ENCODE measurements around the gene CDCA3.

- TF ChIP-seq, protein P1, sequence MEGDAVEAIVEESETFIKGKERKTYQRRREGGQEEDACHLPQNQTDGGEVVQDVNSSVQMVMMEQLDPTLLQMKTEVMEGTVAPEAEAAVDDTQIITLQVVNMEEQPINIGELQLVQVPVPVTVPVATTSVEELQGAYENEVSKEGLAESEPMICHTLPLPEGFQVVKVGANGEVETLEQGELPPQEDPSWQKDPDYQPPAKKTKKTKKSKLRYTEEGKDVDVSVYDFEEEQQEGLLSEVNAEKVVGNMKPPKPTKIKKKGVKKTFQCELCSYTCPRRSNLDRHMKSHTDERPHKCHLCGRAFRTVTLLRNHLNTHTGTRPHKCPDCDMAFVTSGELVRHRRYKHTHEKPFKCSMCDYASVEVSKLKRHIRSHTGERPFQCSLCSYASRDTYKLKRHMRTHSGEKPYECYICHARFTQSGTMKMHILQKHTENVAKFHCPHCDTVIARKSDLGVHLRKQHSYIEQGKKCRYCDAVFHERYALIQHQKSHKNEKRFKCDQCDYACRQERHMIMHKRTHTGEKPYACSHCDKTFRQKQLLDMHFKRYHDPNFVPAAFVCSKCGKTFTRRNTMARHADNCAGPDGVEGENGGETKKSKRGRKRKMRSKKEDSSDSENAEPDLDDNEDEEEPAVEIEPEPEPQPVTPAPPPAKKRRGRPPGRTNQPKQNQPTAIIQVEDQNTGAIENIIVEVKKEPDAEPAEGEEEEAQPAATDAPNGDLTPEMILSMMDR (conservative IDR thresholded peaks at IDR 0.05; ENCODE audit: low read depth in 2 of 2): no peak
- TF ChIP-seq POLR2AphosphoS5 (IDR thresholded peaks at IDR 0.05; ENCODE audit: low read depth) (no peak), EZH2 (IDR thresholded peaks at IDR 0.05; ENCODE audit: low read depth, unreplicated experiment) (no peak), CREB1 (CRISPR knock-in tag; IDR thresholded peaks at IDR 0.05; ENCODE audit: low read depth) (no peak), EZH2phosphoT487 (IDR thresholded peaks at IDR 0.05; ENCODE audit: unreplicated experiment) (no peak), JUNB (IDR thresholded peaks at IDR 0.05; ENCODE audit: unreplicated experiment) (no peak), ZNF331 (CRISPR knock-in tag; IDR thresholded peaks at IDR 0.05; ENCODE audit: low read depth) (no peak), STAT1 (IDR thresholded peaks at IDR 0.05; ENCODE audit: unreplicated experiment) (no peak), ETS1 (IDR thresholded peaks at IDR 0.05) (no peak), NANOG (IDR thresholded peaks at IDR 0.05; ENCODE audit: borderline replicate concordance) (no peak), ZNF114 (CRISPR knock-in tag; IDR thresholded peaks at IDR 0.05) (no peak), ZNF462 (CRISPR knock-in tag; IDR thresholded peaks at IDR 0.05) (no peak)
- TF ChIP-seq, protein P2, sequence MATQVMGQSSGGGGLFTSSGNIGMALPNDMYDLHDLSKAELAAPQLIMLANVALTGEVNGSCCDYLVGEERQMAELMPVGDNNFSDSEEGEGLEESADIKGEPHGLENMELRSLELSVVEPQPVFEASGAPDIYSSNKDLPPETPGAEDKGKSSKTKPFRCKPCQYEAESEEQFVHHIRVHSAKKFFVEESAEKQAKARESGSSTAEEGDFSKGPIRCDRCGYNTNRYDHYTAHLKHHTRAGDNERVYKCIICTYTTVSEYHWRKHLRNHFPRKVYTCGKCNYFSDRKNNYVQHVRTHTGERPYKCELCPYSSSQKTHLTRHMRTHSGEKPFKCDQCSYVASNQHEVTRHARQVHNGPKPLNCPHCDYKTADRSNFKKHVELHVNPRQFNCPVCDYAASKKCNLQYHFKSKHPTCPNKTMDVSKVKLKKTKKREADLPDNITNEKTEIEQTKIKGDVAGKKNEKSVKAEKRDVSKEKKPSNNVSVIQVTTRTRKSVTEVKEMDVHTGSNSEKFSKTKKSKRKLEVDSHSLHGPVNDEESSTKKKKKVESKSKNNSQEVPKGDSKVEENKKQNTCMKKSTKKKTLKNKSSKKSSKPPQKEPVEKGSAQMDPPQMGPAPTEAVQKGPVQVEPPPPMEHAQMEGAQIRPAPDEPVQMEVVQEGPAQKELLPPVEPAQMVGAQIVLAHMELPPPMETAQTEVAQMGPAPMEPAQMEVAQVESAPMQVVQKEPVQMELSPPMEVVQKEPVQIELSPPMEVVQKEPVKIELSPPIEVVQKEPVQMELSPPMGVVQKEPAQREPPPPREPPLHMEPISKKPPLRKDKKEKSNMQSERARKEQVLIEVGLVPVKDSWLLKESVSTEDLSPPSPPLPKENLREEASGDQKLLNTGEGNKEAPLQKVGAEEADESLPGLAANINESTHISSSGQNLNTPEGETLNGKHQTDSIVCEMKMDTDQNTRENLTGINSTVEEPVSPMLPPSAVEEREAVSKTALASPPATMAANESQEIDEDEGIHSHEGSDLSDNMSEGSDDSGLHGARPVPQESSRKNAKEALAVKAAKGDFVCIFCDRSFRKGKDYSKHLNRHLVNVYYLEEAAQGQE (IDR thresholded peaks at IDR 0.05; ENCODE audit: unreplicated experiment): no peak
Observed at GRCh38 chr12:6888360-6888759, 37.3 kb upstream of the CDCA3 start.

Data from GM23338 (cell line).